K562 (cell line): ENCODE results near the gene CREB3L2. TPM values are rescaled to one million over a fixed set of nuclear protein-coding genes. Genes with fewer than 3 reads are reported as not detected.

Source experiments
- ASH1L ChIP-seq: fragments of 450-650 bp; IDR thresholded peaks from 2 replicates; pipeline ENCODE4 v1.6.1; 2018; ENCODE audit warnings: borderline replicate concordance, mild to moderate bottlenecking, low read depth; ENCODE audit not compliant: partially characterized antibody
- BCOR ChIP-seq: fragments of 450-650 bp; IDR thresholded peaks from 2 replicates; pipeline ENCODE4 v1.6.1; 2016
- CBX3 ChIP-seq, 2 experiments: IDR thresholded peaks; 1 replicate in 1 of 2; 2 replicates in 1 of 2; pipeline ENCODE4 v1.6.1; 2012; ENCODE audit warnings: inconsistent platforms in 2 of 2, low read length in 2 of 2, borderline replicate concordance in 1 of 2, control low read depth in 1 of 2
- CTBP1 ChIP-seq: fragments of 450-650 bp; IDR thresholded peaks from 2 replicates; pipeline ENCODE4 v1.6.1; 2016; ENCODE audit warnings: borderline replicate concordance
- DACH1 ChIP-seq: fragments of 450-650 bp; IDR thresholded peaks from 2 replicates; pipeline ENCODE4 v1.6.1; 2018; ENCODE audit not compliant: partially characterized antibody
- JUN ChIP-seq, 2 experiments: sonication (generic) in 1 of 2; formaldehyde crosslinking in 1 of 2; IDR thresholded peaks; 2 replicates each; pipeline versions ENCODE4 v1.6.1 to v1.8.0; 2012 to 2022; ENCODE audit warnings: borderline replicate concordance in 2 of 2, mild to moderate bottlenecking in 2 of 2, improper control_type of control experiment in 1 of 2, low read depth in 1 of 2, low read length in 1 of 2, missing genetic modification reagents in 1 of 2
- JUNB ChIP-seq: fragments of 450-650 bp; formaldehyde crosslinking; conservative IDR thresholded peaks from 2 replicates; pipeline ENCODE4 v1.4.0; 2020; ENCODE audit warnings: mild to moderate bottlenecking
- KHSRP ChIP-seq: fragments of 450-650 bp; IDR thresholded peaks from 2 replicates; pipeline ENCODE4 v1.6.1; 2017
- PRMT5 ChIP-seq: sonication (generic); formaldehyde crosslinking; IDR thresholded peaks from 2 replicates; pipeline ENCODE4 v1.5.0; 2020; ENCODE audit warnings: missing genetic modification reagents
- RBM15 ChIP-seq: fragments of 200-400 bp; formaldehyde crosslinking; IDR thresholded peaks from 2 replicates; pipeline ENCODE4 v1.6.1; 2018; ENCODE audit warnings: mild to moderate bottlenecking, low read length, moderate library complexity; ENCODE audit not compliant: insufficient read depth
- SAFB ChIP-seq: fragments of 200-400 bp; formaldehyde crosslinking; IDR thresholded peaks from 2 replicates; pipeline ENCODE4 v1.6.1; 2017; ENCODE audit warnings: low read depth, low read length, borderline replicate concordance
- SP1 ChIP-seq: sonication (generic); formaldehyde crosslinking; IDR thresholded peaks from 2 replicates; pipeline ENCODE4 v1.8.1; 2022; ENCODE audit warnings: mild to moderate bottlenecking, missing genetic modification reagents
- TAF9B ChIP-seq: fragments of 450-650 bp; IDR thresholded peaks from 2 replicates; pipeline ENCODE4 v1.6.1; 2018; ENCODE audit warnings: mild to moderate bottlenecking; ENCODE audit not compliant: partially characterized antibody
- TEAD4 ChIP-seq, 2 experiments: sonication (generic) in 1 of 2; formaldehyde crosslinking in 1 of 2; IDR thresholded peaks; 2 replicates each; pipeline versions ENCODE4 v1.6.1 to v1.8.0; 2012 to 2022; ENCODE audit warnings: borderline replicate concordance in 1 of 2, inconsistent platforms in 1 of 2, low read length in 1 of 2, mild to moderate bottlenecking in 1 of 2, missing genetic modification reagents in 1 of 2
- ZNF121 ChIP-seq: sonication (generic); formaldehyde crosslinking; conservative IDR thresholded peaks from 2 replicates; pipeline ENCODE4 v1.8.0; 2022; ENCODE audit warnings: missing genetic modification reagents
- ZNF165 ChIP-seq: fragments of 250-450 bp; sonication (Bioruptor Pico); IDR thresholded peaks from 2 replicates; pipeline ENCODE4 v1.4.0; 2020; ENCODE audit warnings: borderline replicate concordance
- ZNF699 ChIP-seq: fragments of 250-450 bp; sonication (Bioruptor Pico); IDR thresholded peaks from 2 replicates; pipeline ENCODE4 v1.8.0; 2021; ENCODE audit warnings: mild to moderate bottlenecking, moderate library complexity; ENCODE audit not compliant: insufficient replicate concordance
- polyA plus RNA-seq, 8 experiments: library from polyadenylated mRNA; depleted of rRNA in 4 of 8; stranded (reverse) in 5 of 8; unstranded in 3 of 8; fragments of >200 nt; fragmentation: Nextera tagmentation in 2 of 8; fragmentation: Illumina TruSeq in 1 of 8; extraction: Ambion mirVana in 2 of 8; extraction: Trizol in 1 of 8; gene quantifications; 2 replicates each; pipeline versions ENCODE4 v1.2.1 to v1.2.3, GENCODE V29; 2011 to 2014; ENCODE audit warnings: inconsistent platforms in 1 of 8, missing spikeins in 1 of 8
- total RNA-seq, 7 experiments: library from RNA; depleted of rRNA in 6 of 7; stranded (reverse); fragments of >200 nt in 6 of 7; fragmentation: Illumina TruSeq in 2 of 7; extraction: Trizol in 2 of 7; gene quantifications; 2 replicates each; pipeline versions ENCODE4 v1.2.1 to v1.2.3, GENCODE V29; 2011 to 2021; ENCODE audit warnings: low replicate concordance in 1 of 7
- TF ChIP-seq, protein P1 (sequence below): sonication (generic); formaldehyde crosslinking; IDR thresholded peaks from 2 replicates; pipeline ENCODE4 v1.8.1; 2023; ENCODE audit warnings: mild to moderate bottlenecking, missing genetic modification reagents
- TF ChIP-seq, protein P2 (sequence below), 2 experiments: IDR thresholded peaks; 2 replicates each; pipeline ENCODE4 v1.6.1; 2012; ENCODE audit warnings: improper control_type of control experiment in 2 of 2, low read depth in 2 of 2, low read length in 2 of 2, borderline replicate concordance in 1 of 2

Gene CREB3L2
- total and polyA plus RNA-seq, 9 of the 15 experiments (the other 6 are each of a cell fraction or from before 2014, with no cell fraction given), result 7.1 to 45.6 (median 15.8) TPM

DNA sequence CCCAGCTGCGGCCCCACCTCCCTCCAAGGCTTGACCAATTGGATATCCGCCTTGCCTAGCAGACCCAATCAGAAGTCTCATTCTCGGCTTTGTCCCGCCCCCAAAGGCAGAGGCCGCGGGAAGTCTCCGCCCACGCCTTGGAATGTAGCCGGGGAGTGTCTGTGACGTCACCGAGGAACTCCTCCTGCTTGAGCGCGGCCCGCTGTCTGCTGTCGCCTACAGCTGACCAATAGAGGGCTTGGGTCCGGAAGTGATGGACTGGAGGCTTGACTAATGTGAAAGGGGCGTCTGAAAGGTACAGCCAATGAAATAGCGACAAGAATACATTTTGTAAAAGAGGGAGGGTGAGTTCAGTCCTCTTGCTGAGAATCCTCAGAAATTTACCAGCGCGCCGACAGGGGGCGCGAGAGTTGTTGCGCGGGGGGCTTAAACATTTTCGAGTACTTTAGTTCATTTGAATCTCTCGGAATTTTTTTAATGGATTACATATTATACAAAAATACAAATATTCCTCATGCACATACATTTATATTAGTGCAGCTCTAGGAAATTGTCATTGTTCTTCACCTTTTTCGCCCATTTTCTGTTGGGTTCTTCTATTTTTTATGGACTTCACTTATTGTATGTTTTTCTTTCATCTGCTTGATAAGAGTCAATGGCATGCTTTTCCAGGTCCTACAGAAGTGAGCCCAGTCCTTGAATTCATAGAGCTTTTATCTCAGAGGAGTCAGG is 376 bp upstream of the CREB3L2 start (continued):
- TF ChIP-seq SP1, result peak; percentile 95
- peak in 1 of 2 experiments; percentile 71; a peak in 1 of 3 replicates for TF ChIP-seq CBX3 (IDR thresholded peaks at IDR 0.05; ENCODE audit: borderline replicate concordance in 1 of 2, low read length in 2 of 2)
- no peak for TF ChIP-seq ZNF121 (CRISPR knock-in tag)
- no peak for TF ChIP-seq ZNF165 (CRISPR knock-in tag)
- TF ChIP-seq PRMT5 (CRISPR knock-in tag), result no peak
- peak; percentile 25; the same call in 1 of the 2 replicates for TF ChIP-seq JUNB (CRISPR knock-in tag)
- TF ChIP-seq TEAD4 (IDR thresholded peaks at IDR 0.05; ENCODE audit: low read length), result peak; percentile 91
- peak; percentile 86; the same call in 1 of the 2 replicates for TF ChIP-seq TEAD4 (CRISPR knock-in tag; IDR thresholded peaks at IDR 0.05; ENCODE audit: borderline replicate concordance)
- TF ChIP-seq BCOR, result no peak
- TF ChIP-seq TAF9B, result no peak
- peak; percentile 84 for TF ChIP-seq JUN (IDR thresholded peaks at IDR 0.05; ENCODE audit: borderline replicate concordance, low read depth, low read length)
- no peak for TF ChIP-seq JUN (CRISPR knock-in tag; IDR thresholded peaks at IDR 0.05; ENCODE audit: borderline replicate concordance)
- no peak for TF ChIP-seq DACH1
- TF ChIP-seq SAFB, result no peak
- TF ChIP-seq RBM15, result no peak
- TF ChIP-seq, protein P1, sequence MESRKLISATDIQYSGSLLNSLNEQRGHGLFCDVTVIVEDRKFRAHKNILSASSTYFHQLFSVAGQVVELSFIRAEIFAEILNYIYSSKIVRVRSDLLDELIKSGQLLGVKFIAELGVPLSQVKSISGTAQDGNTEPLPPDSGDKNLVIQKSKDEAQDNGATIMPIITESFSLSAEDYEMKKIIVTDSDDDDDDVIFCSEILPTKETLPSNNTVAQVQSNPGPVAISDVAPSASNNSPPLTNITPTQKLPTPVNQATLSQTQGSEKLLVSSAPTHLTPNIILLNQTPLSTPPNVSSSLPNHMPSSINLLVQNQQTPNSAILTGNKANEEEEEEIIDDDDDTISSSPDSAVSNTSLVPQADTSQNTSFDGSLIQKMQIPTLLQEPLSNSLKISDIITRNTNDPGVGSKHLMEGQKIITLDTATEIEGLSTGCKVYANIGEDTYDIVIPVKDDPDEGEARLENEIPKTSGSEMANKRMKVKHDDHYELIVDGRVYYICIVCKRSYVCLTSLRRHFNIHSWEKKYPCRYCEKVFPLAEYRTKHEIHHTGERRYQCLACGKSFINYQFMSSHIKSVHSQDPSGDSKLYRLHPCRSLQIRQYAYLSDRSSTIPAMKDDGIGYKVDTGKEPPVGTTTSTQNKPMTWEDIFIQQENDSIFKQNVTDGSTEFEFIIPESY (CRISPR knock-in tag), result no peak
- peak; percentile 98 for TF ChIP-seq KHSRP
- no peak for TF ChIP-seq CTBP1
- TF ChIP-seq, protein P2, sequence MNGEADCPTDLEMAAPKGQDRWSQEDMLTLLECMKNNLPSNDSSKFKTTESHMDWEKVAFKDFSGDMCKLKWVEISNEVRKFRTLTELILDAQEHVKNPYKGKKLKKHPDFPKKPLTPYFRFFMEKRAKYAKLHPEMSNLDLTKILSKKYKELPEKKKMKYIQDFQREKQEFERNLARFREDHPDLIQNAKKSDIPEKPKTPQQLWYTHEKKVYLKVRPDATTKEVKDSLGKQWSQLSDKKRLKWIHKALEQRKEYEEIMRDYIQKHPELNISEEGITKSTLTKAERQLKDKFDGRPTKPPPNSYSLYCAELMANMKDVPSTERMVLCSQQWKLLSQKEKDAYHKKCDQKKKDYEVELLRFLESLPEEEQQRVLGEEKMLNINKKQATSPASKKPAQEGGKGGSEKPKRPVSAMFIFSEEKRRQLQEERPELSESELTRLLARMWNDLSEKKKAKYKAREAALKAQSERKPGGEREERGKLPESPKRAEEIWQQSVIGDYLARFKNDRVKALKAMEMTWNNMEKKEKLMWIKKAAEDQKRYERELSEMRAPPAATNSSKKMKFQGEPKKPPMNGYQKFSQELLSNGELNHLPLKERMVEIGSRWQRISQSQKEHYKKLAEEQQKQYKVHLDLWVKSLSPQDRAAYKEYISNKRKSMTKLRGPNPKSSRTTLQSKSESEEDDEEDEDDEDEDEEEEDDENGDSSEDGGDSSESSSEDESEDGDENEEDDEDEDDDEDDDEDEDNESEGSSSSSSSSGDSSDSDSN (IDR thresholded peaks at IDR 0.05; ENCODE audit: borderline replicate concordance in 1 of 2, low read depth in 2 of 2, low read length in 2 of 2), result no peak
- TF ChIP-seq ASH1L, result peak; percentile 97
- TF ChIP-seq ZNF699, result no peak
